Activated CD4-positive, alpha-beta T cell treated with anti-CD3 and anti-CD28 coated beads for 36 hours (primary cell): ENCODE results near the gene MYOCOS. TPM values are rescaled to one million over a fixed set of nuclear protein-coding genes. Genes with fewer than 3 reads are reported as not detected.

Source experiments
- ATAC-seq: fragments of 200-7000 bp; cut with Tn5 transposase; one replicate; pipeline ENCODE4 v1.10.0; 2021; ENCODE audit warnings: mild to moderate bottlenecking, moderate library complexity
- CTCF ChIA-PET: fragments of 350-600 bp; sonication (Branson Sonifier 250); formaldehyde crosslinking; loops from one replicate; lab custom pipeline; 2021; ENCODE audit warnings: antibody characterized with exemption; lab: Charles Lee
- POLR2A ChIA-PET: fragments of 350-600 bp; sonication (Branson Sonifier 250); formaldehyde crosslinking; loops from one replicate; lab custom pipeline; 2021; ENCODE audit warnings: antibody characterized with exemption, inconsistent platforms; lab: Charles Lee
- DNase-seq: peaks from one replicate; pipeline ENCODE4 v3.0.0-alpha.2; 2020
- H3K27ac Mint-ChIP-seq: one replicate; pipeline ENCODE4 v1.8.0; 2021; ENCODE audit warnings: mixed read lengths
- H3K27me3 Mint-ChIP-seq: one replicate; pipeline ENCODE4 v1.8.0; 2021; ENCODE audit warnings: mixed read lengths
- H3K36me3 Mint-ChIP-seq: one replicate; pipeline ENCODE4 v1.8.0; 2021; ENCODE audit warnings: low read depth, mixed read lengths
- H3K4me1 Mint-ChIP-seq: one replicate; pipeline ENCODE4 v1.8.0; 2021; ENCODE audit warnings: mixed read lengths
- H3K4me3 Mint-ChIP-seq: one replicate; pipeline ENCODE4 v1.8.0; 2021; ENCODE audit warnings: mild to moderate bottlenecking, moderate library complexity, mixed read lengths
- H3K9me3 Mint-ChIP-seq: one replicate; pipeline ENCODE4 v1.8.0; 2021; ENCODE audit warnings: low read depth, mixed read lengths
- intact Hi-C, 2 experiments: fragments of 100-400 bp; cut with DNase I in 1 of 2; cut with micrococcal nuclease in 1 of 2; formaldehyde crosslinking; loops; one replicate each; pipeline versions ENCODE4 v1.14.2 to v1.15.1; 2022 to 2024; cut with DNase I, micrococcal nuclease
- total RNA-seq, 2 experiments: library from RNA; stranded (reverse); gene quantifications; one replicate each; pipeline ENCODE4 v1.2.3, GENCODE V29; 2021

The MYOCOS gene
- total RNA-seq, 2 experiments from 2014 or later, result not detected

- DNase-seq, result no peak
- Mint-ChIP-seq H3K36me3 (no peaks in the 10 kb centered on the region), H3K9me3 (no peaks in the 10 kb centered on the region), H3K27ac (no peak overlapping the region), H3K27me3 (no peaks in the 10 kb centered on the region), H3K4me3 (no peak overlapping the region), H3K4me1 (no peaks in the 10 kb centered on the region)
- intact Hi-C loops, result no loop called here
- no peak for ATAC-seq
- ChIA-PET CTCF (interaction anchor here (1.8 kb wide), 1 partner anchor 16 kb away, joined by 7 read pairs; no protein-coding TSS in a partner anchor), POLR2A (no interaction called here)
Observed at GRCh38 chr1:171661076-171661650, 39.1 kb downstream of the MYOCOS start.

- H3K27me3 Mint-ChIP-seq, result no peaks in the 10 kb centered on the region
- DNase-seq (no peak), ATAC-seq (no peak)
- CTCF ChIA-PET, result no interaction called here
- no peak overlapping the region for H3K4me3 Mint-ChIP-seq
- H3K4me1 Mint-ChIP-seq, result no peaks in the 10 kb centered on the region
- no peaks in the 10 kb centered on the region for H3K9me3 Mint-ChIP-seq
- intact Hi-C loops, result no loop called here
- H3K36me3 Mint-ChIP-seq, result no peaks in the 10 kb centered on the region
- POLR2A ChIA-PET, result no interaction called here
- H3K27ac Mint-ChIP-seq, result no peak overlapping the region
Observed at GRCh38 chr1:171663036-171663853, 41.2 kb downstream of the MYOCOS start.

GRCh38 chr1:171663854-171664575 is 42.0 kb downstream of the MYOCOS start:
- POLR2A ChIA-PET, result no interaction called here
- ATAC-seq (no peak), DNase-seq (no peak)
- CTCF ChIA-PET, result interaction anchor here (0.7 kb wide), 1 partner anchor 338 kb away, joined by 3 read pairs; no protein-coding TSS in a partner anchor
- Mint-ChIP-seq H3K27me3 (no peaks in the 10 kb centered on the region), H3K9me3 (no peaks in the 10 kb centered on the region), H3K27ac (no peak overlapping the region), H3K4me3 (no peak overlapping the region), H3K4me1 (no peaks in the 10 kb centered on the region), H3K36me3 (no peaks in the 10 kb centered on the region)
- intact Hi-C loops, result no loop called here

- Mint-ChIP-seq H3K36me3 (no peaks in the 10 kb centered on the region), H3K27ac (no peak overlapping the region), H3K4me3 (no peak overlapping the region), H3K4me1 (no peaks in the 10 kb centered on the region), H3K27me3 (no peaks in the 10 kb centered on the region), H3K9me3 (no peaks in the 10 kb centered on the region)
- POLR2A ChIA-PET, result no interaction called here
- intact Hi-C loops, result no loop called here
- CTCF ChIA-PET, result no interaction called here
- ATAC-seq (no peak), DNase-seq (no peak)
Observed at GRCh38 chr1:171664976-171665375, 42.9 kb downstream of the MYOCOS start.

GRCh38 chr1:171666114-171666769 is 44.2 kb downstream of the MYOCOS start:
- Mint-ChIP-seq H3K27ac (no peak overlapping the region), H3K4me3 (no peak overlapping the region)

GRCh38 chr1:171668372-171668771 is 46.3 kb downstream of the MYOCOS start:
- intact Hi-C loops, result no loop called here
- DNase-seq, result no peak
- POLR2A ChIA-PET, result no interaction called here

More at GRCh38 chr1:171666114-171666769, 44.2 kb downstream of the MYOCOS start:
- ChIA-PET POLR2A (no interaction called here), CTCF (interaction anchor here (3.3 kb wide), 1 partner anchor 21 kb away, joined by 12 read pairs; no protein-coding TSS in a partner anchor)
- H3K9me3 Mint-ChIP-seq, result no peaks in the 10 kb centered on the region
- no peaks in the 10 kb centered on the region for H3K36me3 Mint-ChIP-seq
- intact Hi-C loops, result no loop called here
- ATAC-seq (no peak), DNase-seq (no peak)
- no peaks in the 10 kb centered on the region for H3K4me1 Mint-ChIP-seq
- H3K27me3 Mint-ChIP-seq, result no peaks in the 10 kb centered on the region

GRCh38 chr1:171670739-171671138 is 48.7 kb downstream of the MYOCOS start:
- H3K27me3 Mint-ChIP-seq, result no peaks in the 10 kb centered on the region

More at GRCh38 chr1:171668372-171668771, 46.3 kb downstream of the MYOCOS start:
- Mint-ChIP-seq H3K9me3 (no peaks in the 10 kb centered on the region), H3K4me1 (no peaks in the 10 kb centered on the region), H3K36me3 (no peaks in the 10 kb centered on the region), H3K27ac (no peak overlapping the region), H3K27me3 (no peaks in the 10 kb centered on the region), H3K4me3 (no peak overlapping the region)
- CTCF ChIA-PET, result interaction anchor here (1.0 to 3.3 kb wide), 4 partner anchors 8 to 73 kb away, joined by 3 to 12 read pairs (median 6); partner anchors contain the start of gene VAMP4
- no peak for ATAC-seq

GRCh38 chr1:171674431-171675405 is 52.7 kb downstream of the MYOCOS start:
- Mint-ChIP-seq H3K4me1 (no peaks in the 10 kb centered on the region), H3K9me3 (no peaks in the 10 kb centered on the region), H3K27ac (no peak overlapping the region), H3K27me3 (peaks cover 2% of the 10 kb centered on the region), H3K36me3 (no peaks in the 10 kb centered on the region), H3K4me3 (no peak overlapping the region)
- ChIA-PET POLR2A (no interaction called here), CTCF (interaction anchor here (0.6 kb wide), 1 partner anchor 38 kb away, joined by 4 read pairs; no protein-coding TSS in a partner anchor)
- intact Hi-C loops, result no loop called here
- DNase-seq (no peak), ATAC-seq (no peak)

More at GRCh38 chr1:171670739-171671138, 48.7 kb downstream of the MYOCOS start:
- H3K27ac Mint-ChIP-seq, result no peak overlapping the region
- H3K4me1 Mint-ChIP-seq, result no peaks in the 10 kb centered on the region
- no peaks in the 10 kb centered on the region for H3K9me3 Mint-ChIP-seq
- intact Hi-C loops, result no loop called here
- H3K4me3 Mint-ChIP-seq, result no peak overlapping the region
- no peak for DNase-seq
- ATAC-seq, result no peak
- ChIA-PET POLR2A (no interaction called here), CTCF (no interaction called here)
- H3K36me3 Mint-ChIP-seq, result no peaks in the 10 kb centered on the region
